Endothelial cell (in vitro differentiated cells): ENCODE results near the gene PRDM11. TPM values are rescaled to one million over a fixed set of nuclear protein-coding genes. Genes with fewer than 3 reads are reported as not detected.

Experiments
- DNase-seq: peaks from one replicate; pipeline ENCODE4 v3.0.0; 2021; ENCODE audit warnings: low spot score
- H3K27ac Mint-ChIP-seq: one replicate; pipeline ENCODE4 v1.8.0; 2021; ENCODE audit warnings: mixed read lengths, inconsistent platforms; ENCODE audit not compliant: unreplicated experiment
- H3K27me3 Mint-ChIP-seq: one replicate; pipeline ENCODE4 v1.8.0; 2021; ENCODE audit warnings: mild to moderate bottlenecking, moderate library complexity, mixed read lengths, inconsistent platforms; ENCODE audit not compliant: unreplicated experiment
- H3K36me3 Mint-ChIP-seq: one replicate; pipeline ENCODE4 v1.8.0; 2021; ENCODE audit warnings: mild to moderate bottlenecking, low read depth, mixed read lengths, inconsistent platforms; ENCODE audit not compliant: unreplicated experiment
- H3K4me1 Mint-ChIP-seq: one replicate; pipeline ENCODE4 v1.8.0; 2021; ENCODE audit warnings: mild to moderate bottlenecking, mixed read lengths, inconsistent platforms; ENCODE audit not compliant: unreplicated experiment
- H3K4me3 Mint-ChIP-seq: one replicate; pipeline ENCODE4 v1.8.0; 2021; ENCODE audit warnings: mild to moderate bottlenecking, mixed read lengths, inconsistent platforms; ENCODE audit not compliant: unreplicated experiment
- H3K9me3 Mint-ChIP-seq: one replicate; pipeline ENCODE4 v1.8.0; 2021; ENCODE audit warnings: mixed read lengths, inconsistent platforms; ENCODE audit not compliant: unreplicated experiment
- CTCF ChIP-seq: fragments of 200-600 bp; sonication (generic); IDR thresholded peaks from one replicate; pipeline ENCODE4 v1.5.0; 2021; ENCODE audit warnings: antibody characterized with exemption; ENCODE audit not compliant: unreplicated experiment
- total RNA-seq: library from RNA; stranded (reverse); fragmentation: NEBNext Ultra II Directional; extraction: Animal tissue kit (Norgen Biotek cat#: 25700); gene quantifications from one replicate; pipeline ENCODE4 v1.2.1, GENCODE V29; 2021; ENCODE audit not compliant: unreplicated experiment

PRDM11 gene
- total RNA-seq, 1 donor from 2014 or later = 16.0 TPM

- peaks cover 8% of the 10 kb centered on the region for H3K4me1 Mint-ChIP-seq
- peaks cover 2% of the 10 kb centered on the region for H3K27me3 Mint-ChIP-seq
- H3K36me3 Mint-ChIP-seq = peaks cover 5% of the 10 kb centered on the region
- TF ChIP-seq CTCF = no peak
- no peak for DNase-seq
- no peaks in the 10 kb centered on the region for H3K9me3 Mint-ChIP-seq
- no peak overlapping the region for H3K4me3 Mint-ChIP-seq
- H3K27ac Mint-ChIP-seq = no peak overlapping the region
Measured at GRCh38 chr11:45275828-45276227, 129.4 kb downstream of the PRDM11 start.

DNA sequence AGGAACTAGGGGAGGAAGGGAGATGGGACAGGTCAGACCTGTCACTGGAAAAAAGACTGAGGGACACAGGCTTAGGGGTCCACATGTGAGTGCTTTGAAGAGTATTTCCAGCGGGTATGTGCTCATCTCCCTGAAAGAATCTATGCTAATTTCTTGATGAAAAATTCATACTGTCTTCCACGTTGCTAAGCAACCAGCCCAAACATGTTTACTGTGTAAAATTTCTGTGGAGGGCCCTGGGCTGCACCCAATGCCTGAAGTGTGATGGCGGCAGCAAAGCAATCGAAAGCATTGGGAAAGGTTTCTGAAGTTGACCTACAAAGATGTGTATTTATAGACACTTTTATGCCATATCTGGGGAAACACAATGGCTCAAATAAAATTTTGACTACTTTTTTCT is 132.3 kb downstream of the PRDM11 start:
- no peak overlapping the region for H3K27ac Mint-ChIP-seq
- peaks cover 5% of the 10 kb centered on the region for H3K36me3 Mint-ChIP-seq
- H3K9me3 Mint-ChIP-seq = no peaks in the 10 kb centered on the region
- H3K4me1 Mint-ChIP-seq = peaks cover 7% of the 10 kb centered on the region
- peaks cover 1% of the 10 kb centered on the region for H3K27me3 Mint-ChIP-seq
- no peak overlapping the region for H3K4me3 Mint-ChIP-seq
- no peak for DNase-seq
- TF ChIP-seq CTCF = no peak

DNA sequence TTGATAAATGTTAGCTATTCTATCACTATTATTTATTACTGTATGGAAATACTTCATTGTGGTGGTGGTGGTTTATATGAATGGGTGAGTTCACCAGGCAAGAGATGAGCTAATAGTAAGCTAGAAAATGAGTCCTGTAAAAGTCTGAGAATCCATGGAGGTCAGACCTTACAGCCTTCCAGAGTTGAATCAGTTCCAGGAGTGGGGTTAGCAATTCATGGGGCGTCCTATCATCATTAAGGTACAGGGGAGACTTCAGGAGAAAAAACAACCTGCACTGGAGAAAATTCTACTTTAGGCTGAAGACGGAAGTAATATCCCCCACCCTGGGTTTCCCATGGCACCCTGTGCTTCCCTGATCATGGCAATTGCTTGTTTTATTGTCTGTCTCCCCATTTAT is 133.2 kb downstream of the PRDM11 start:
- Mint-ChIP-seq H3K27ac (no peak overlapping the region), H3K27me3 (peaks cover 1% of the 10 kb centered on the region), H3K4me3 (no peak overlapping the region), H3K36me3 (peaks cover 5% of the 10 kb centered on the region), H3K9me3 (no peaks in the 10 kb centered on the region), H3K4me1 (peaks cover 9% of the 10 kb centered on the region)
- TF ChIP-seq CTCF = no peak
- no peak for DNase-seq

DNA sequence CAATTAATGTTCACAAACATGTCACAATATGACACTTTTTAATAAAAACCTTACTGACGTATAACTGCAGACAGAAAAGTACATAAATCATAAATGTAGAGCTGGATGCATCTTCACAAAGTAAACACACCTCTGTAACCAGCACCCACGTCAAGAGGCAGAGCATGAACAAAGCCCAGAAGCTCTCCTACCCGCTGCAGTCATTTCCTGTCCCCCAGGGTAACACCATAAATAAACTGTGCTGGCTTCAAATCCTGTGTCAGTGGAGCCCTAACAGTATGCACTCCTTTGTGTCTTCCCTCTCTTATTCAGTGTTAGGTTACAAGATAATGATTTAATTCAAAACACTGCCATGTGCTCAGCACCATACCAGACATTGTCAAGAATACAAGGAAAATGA is 134.0 kb downstream of the PRDM11 start:
- no peak overlapping the region for H3K27ac Mint-ChIP-seq
- peaks cover 1% of the 10 kb centered on the region for H3K27me3 Mint-ChIP-seq
- H3K36me3 Mint-ChIP-seq = peaks cover 5% of the 10 kb centered on the region
- DNase-seq = no peak
- no peak for TF ChIP-seq CTCF
- H3K4me3 Mint-ChIP-seq = no peak overlapping the region
- H3K9me3 Mint-ChIP-seq = no peaks in the 10 kb centered on the region
- H3K4me1 Mint-ChIP-seq = peaks cover 12% of the 10 kb centered on the region

- no peak for TF ChIP-seq CTCF
- peaks cover 1% of the 10 kb centered on the region for H3K27me3 Mint-ChIP-seq
- peaks cover 5% of the 10 kb centered on the region for H3K36me3 Mint-ChIP-seq
- peaks cover 14% of the 10 kb centered on the region for H3K4me1 Mint-ChIP-seq
- H3K9me3 Mint-ChIP-seq = no peaks in the 10 kb centered on the region
- H3K4me3 Mint-ChIP-seq = no peak overlapping the region
- DNase-seq = no peak
- H3K27ac Mint-ChIP-seq = no peak overlapping the region
Measured at GRCh38 chr11:45282081-45282480, 135.6 kb downstream of the PRDM11 start.

Other genes starting within 250 kb of the PRDM11 start
- 149 TPM for gene TP53I11, start 195.8 kb upstream of the PRDM11 start, total RNA-seq
- 1.4 TPM for gene SYT13, start 139.7 kb downstream of the PRDM11 start, total RNA-seq